Activated CD4-positive, alpha-beta memory T cell treated with anti-CD3 and anti-CD28 coated beads, Interleukin-2, amount 10 ng/mL, durations not matched to agents 7 days and 5 days (primary cell): ENCODE results near the gene IGSF8. TPM values are rescaled to one million over a fixed set of nuclear protein-coding genes. Genes with fewer than 3 reads are reported as not detected.
A peak's percentile ranks its signal among the peaks of the same experiment; 100 is the strongest.

Experiments used
- CTCF ChIA-PET: fragments of 350-600 bp; sonication (Branson Sonifier 250); formaldehyde crosslinking; loops from one replicate; lab custom pipeline; 2021; ENCODE audit warnings: antibody characterized with exemption, inconsistent platforms; lab: Charles Lee
- POLR2A ChIA-PET: fragments of 350-600 bp; sonication (Branson Sonifier 250); formaldehyde crosslinking; loops from one replicate; lab custom pipeline; 2021; ENCODE audit warnings: antibody characterized with exemption; lab: Charles Lee
- DNase-seq: peaks from one replicate; pipeline ENCODE4 v3.0.0-alpha.2; 2020
- H3K27ac Mint-ChIP-seq: one replicate; pipeline ENCODE4 v1.8.0; 2021; ENCODE audit warnings: mild to moderate bottlenecking, mixed read lengths
- H3K27me3 Mint-ChIP-seq: one replicate; pipeline ENCODE4 v1.8.0; 2021; ENCODE audit warnings: mixed read lengths
- H3K36me3 Mint-ChIP-seq: one replicate; pipeline ENCODE4 v1.8.0; 2021; ENCODE audit warnings: low read depth, mixed read lengths
- H3K4me1 Mint-ChIP-seq: one replicate; pipeline ENCODE4 v1.8.0; 2021; ENCODE audit warnings: mixed read lengths
- H3K4me3 Mint-ChIP-seq: one replicate; pipeline ENCODE4 v1.8.0; 2021; ENCODE audit warnings: mild to moderate bottlenecking, mixed read lengths
- H3K9me3 Mint-ChIP-seq: one replicate; pipeline ENCODE4 v1.8.0; 2021; ENCODE audit warnings: mixed read lengths
- total RNA-seq, 2 experiments: library from RNA; stranded (reverse); gene quantifications; one replicate each; pipeline ENCODE4 v1.2.3, GENCODE V29; 2021

Gene IGSF8
- total RNA-seq, 2 experiments from 2014 or later, result 30.5 to 31.6 TPM

DNA sequence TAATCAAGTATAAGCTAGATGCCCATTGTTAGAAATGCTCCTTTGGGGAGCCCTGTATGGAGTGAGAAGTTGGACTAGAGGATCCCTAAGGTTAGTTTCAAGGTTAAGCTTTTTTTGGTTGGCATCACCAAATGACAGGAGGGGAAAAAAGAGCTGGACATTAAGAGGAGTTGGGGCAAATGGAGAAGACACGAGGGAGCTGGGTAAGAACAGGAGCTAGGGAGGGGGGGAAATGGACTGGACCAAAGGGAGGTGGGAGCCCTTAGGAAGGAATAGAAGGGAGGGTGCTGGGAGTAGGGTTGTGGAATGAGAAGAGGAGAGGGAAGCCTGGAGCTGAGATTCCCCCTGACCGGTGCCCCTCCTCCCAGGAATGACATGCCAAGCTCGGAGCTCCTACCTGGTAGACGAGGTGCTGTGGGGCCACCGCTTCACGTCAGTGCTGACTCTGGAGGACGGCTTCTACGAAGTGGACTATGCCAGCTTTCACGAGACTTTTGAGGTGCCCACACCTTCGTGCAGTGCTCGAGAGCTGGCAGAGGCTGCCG, 11.2 kb downstream of the IGSF8 start:
- Mint-ChIP-seq H3K4me3 (no peak overlapping the region), H3K27me3 (peaks cover 16% of the 10 kb centered on the region), H3K27ac (no peak overlapping the region), H3K36me3 (peaks cover 3% of the 10 kb centered on the region), H3K9me3 (no peaks in the 10 kb centered on the region), H3K4me1 (peaks cover 9% of the 10 kb centered on the region)
- CTCF ChIA-PET, result interaction anchor here (0.8 to 8.1 kb wide), 12 partner anchors 9 to 290 kb away, joined by 3 to 84 read pairs (median 8); partner anchors contain the start of genes IGSF8 and KCNJ10
- no peak for DNase-seq
- POLR2A ChIA-PET, result interaction anchor here (0.8 to 3.0 kb wide), 5 partner anchors 9 to 11 kb away, joined by 3 to 14 read pairs (median 6); partner anchors contain the start of gene IGSF8

DNA sequence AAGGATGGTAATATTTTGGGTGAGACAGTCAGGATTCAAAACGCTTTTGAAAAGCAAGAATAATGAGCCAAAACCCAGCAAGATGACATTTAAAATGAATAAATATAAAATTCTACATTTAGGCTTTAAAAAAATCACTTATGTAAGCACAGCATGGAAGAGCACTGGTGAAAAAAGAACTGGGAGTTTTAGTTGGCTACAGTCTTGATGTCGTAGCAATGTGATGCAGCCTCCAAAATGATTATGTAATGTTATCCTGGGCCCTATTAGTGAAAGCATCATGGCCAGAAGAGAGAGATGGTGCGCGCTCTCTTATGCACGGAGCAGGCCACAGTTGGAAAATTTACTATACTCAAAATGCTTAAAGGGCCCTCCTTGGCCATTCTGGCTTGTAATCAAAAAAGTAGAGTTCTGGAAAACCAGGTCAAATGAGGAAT, 11.9 kb downstream of the IGSF8 start:
- CTCF ChIA-PET, result interaction anchor here (0.8 to 8.1 kb wide), 18 partner anchors 10 to 290 kb away, joined by 3 to 84 read pairs (median 7); partner anchors contain the start of genes IGSF8 and KCNJ10
- Mint-ChIP-seq H3K27ac (no peak overlapping the region), H3K4me3 (no peak overlapping the region), H3K36me3 (peaks cover 3% of the 10 kb centered on the region), H3K9me3 (no peaks in the 10 kb centered on the region), H3K27me3 (peaks cover 22% of the 10 kb centered on the region), H3K4me1 (peaks cover 9% of the 10 kb centered on the region)
- no peak for DNase-seq
- POLR2A ChIA-PET, result interaction anchor here (1.1 to 3.0 kb wide), 4 partner anchors 8 to 12 kb away, joined by 3 to 14 read pairs (median 7); partner anchors contain the start of gene IGSF8

DNA sequence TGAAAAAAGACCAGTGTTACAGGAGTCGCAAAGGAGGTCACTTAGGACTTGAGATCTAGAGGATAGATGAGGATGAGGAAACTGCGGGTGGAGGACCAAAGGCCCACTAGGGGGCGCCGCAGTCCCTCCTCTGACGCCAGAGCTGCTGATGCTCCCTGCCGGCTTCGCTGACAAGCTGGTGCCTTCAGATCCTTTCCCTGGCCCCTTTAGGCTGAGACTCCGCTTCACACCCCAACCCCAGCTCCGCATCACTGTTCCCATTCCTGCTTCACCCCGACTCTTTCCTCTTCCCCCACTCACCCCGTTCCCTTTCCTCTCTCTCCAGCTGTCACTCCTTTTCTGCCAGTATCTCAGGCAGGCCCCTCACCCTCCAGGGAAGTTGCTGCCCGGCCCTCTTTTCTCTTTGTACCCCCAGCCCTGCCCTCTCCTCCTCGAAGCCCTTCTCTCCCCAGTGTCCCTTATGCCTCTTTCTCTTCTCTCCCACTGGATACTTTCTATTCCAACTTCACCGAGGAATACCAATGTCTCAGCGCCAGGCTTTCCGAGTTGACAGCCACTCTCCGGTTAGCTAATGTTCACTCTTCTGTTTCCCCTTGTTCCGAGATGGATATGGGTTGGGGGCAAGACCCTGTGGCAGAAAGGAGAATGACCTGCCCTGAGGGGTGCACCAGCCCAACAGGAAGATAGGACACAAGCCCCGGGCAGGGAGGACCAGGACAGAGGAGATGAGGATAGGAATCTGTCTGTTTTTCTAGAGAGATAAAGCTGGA, 12.5 kb downstream of the IGSF8 start:
- DNase-seq, result peak; percentile 77
- Mint-ChIP-seq H3K36me3 (peaks cover 3% of the 10 kb centered on the region), H3K4me3 (no peak overlapping the region), H3K27me3 (peaks cover 27% of the 10 kb centered on the region), H3K27ac (no peak overlapping the region), H3K4me1 (peaks cover 9% of the 10 kb centered on the region), H3K9me3 (no peaks in the 10 kb centered on the region)
- ChIA-PET CTCF (interaction anchor here (0.6 to 8.1 kb wide), 36 partner anchors 11 to 293 kb away, joined by 3 to 84 read pairs (median 4); partner anchors contain the start of genes DCAF8, IGSF8, KCNJ10 and PIGM), POLR2A (interaction anchor here (1.1 to 3.0 kb wide), 4 partner anchors 9 to 12 kb away, joined by 3 to 14 read pairs (median 7); partner anchors contain the start of gene IGSF8)

DNA sequence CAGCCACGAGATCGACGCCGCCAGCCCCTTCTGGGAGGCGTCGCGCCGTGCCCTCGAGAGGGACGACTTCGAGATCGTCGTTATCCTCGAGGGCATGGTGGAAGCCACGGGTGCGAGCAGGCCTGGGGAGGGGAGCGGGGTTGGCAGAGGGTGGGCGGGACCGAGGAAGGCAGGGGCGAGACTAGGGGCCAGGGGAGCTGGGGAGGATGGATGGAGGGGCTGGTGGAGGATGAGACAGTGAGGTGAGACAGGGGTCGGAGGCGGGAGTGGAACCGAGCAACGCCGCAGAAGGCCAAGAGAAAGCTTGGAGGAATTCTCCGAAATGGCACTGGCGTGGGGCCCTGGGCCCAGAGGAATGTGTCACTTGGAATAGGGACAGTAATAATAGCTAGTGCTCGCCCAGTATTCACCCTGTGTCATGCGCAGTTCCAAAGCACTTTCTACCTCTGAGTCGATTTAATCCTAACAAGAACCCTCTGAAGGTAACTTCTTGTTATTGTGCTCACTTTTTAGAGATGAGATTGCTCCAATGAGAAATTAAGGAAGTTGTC, 13.6 kb downstream of the IGSF8 start:
- peaks cover 3% of the 10 kb centered on the region for H3K36me3 Mint-ChIP-seq
- ChIA-PET CTCF (interaction anchor here (0.6 to 8.1 kb wide), 24 partner anchors 10 to 1290 kb away, joined by 3 to 84 read pairs (median 5); partner anchors contain the start of genes IGSF8, KCNJ10 and PIGM), POLR2A (interaction anchor here (1.4 to 3.0 kb wide), 2 partner anchors 11 to 13 kb away, joined by 6 to 8 read pairs; partner anchors contain the start of gene IGSF8)
- H3K4me3 Mint-ChIP-seq, result no peak overlapping the region
- no peak overlapping the region for H3K27ac Mint-ChIP-seq
- no peak for DNase-seq
- peaks cover 9% of the 10 kb centered on the region for H3K4me1 Mint-ChIP-seq
- no peaks in the 10 kb centered on the region for H3K9me3 Mint-ChIP-seq
- peaks cover 37% of the 10 kb centered on the region for H3K27me3 Mint-ChIP-seq

DNA sequence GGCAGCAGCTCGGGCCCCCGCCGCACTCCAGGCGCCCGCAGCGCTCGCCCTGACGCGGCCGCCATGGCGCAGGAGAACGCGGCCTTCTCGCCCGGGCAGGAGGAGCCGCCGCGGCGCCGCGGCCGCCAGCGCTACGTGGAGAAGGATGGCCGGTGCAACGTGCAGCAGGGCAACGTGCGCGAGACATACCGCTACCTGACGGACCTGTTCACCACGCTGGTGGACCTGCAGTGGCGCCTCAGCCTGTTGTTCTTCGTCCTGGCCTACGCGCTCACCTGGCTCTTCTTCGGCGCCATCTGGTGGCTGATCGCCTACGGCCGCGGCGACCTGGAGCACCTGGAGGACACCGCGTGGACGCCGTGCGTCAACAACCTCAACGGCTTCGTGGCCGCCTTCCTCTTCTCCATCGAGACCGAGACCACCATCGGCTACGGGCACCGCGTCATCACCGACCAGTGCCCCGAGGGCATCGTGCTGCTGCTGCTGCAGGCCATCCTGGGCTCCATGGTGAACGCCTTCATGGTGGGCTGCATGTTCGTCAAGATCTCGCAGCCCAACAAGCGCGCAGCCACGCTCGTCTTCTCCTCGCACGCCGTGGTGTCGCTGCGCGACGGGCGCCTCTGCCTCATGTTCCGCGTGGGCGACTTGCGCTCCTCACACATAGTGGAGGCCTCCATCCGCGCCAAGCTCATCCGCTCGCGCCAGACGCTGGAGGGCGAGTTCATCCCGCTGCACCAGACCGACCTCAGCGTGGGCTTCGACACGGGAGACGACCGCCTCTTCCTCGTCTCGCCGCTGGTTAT, 14.2 kb downstream of the IGSF8 start:
- CTCF ChIA-PET, result interaction anchor here (0.6 to 8.1 kb wide), 14 partner anchors 10 to 1291 kb away, joined by 3 to 84 read pairs (median 5); partner anchors contain the start of genes IGSF8, KCNJ10 and PIGM
- Mint-ChIP-seq H3K4me3 (peak overlapping the region; percentile 45), H3K27me3 (peaks cover 43% of the 10 kb centered on the region), H3K36me3 (peaks cover 3% of the 10 kb centered on the region), H3K9me3 (no peaks in the 10 kb centered on the region), H3K4me1 (peaks cover 9% of the 10 kb centered on the region), H3K27ac (no peak overlapping the region)
- peak; percentile 74 for DNase-seq
- POLR2A ChIA-PET, result interaction anchor here (1.4 to 3.0 kb wide), 2 partner anchors 12 to 14 kb away, joined by 6 to 8 read pairs; partner anchors contain the start of gene IGSF8

DNA sequence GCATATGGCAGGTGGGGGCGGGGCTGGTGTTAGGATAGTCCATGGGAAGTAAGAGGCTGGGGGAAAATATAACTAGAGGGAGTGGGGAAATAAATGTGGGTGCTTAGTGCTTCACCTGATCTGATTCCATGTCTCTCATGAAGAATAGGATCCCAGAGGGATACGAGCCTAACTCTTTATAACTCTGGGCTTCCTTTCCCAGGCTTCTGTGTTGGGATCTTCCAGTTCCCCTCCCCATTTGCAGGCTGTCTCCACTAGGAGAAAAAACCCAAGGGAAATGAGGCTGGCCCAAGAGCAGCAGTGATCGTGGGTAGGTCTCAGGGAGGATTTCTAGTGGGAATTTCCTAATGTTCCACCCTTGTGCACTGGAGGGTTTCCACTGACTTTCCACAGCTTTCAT, 15.5 kb downstream of the IGSF8 start:
- ChIA-PET POLR2A (no interaction called here), CTCF (interaction anchor here (0.6 to 9.7 kb wide), 4 partner anchors 9 to 156 kb away, joined by 3 to 112 read pairs (median 44); partner anchors contain the start of gene IGSF8)
- peaks cover 3% of the 10 kb centered on the region for H3K36me3 Mint-ChIP-seq
- H3K27ac Mint-ChIP-seq, result no peak overlapping the region
- H3K9me3 Mint-ChIP-seq, result no peaks in the 10 kb centered on the region
- H3K4me3 Mint-ChIP-seq, result no peak overlapping the region
- H3K27me3 Mint-ChIP-seq, result peaks cover 51% of the 10 kb centered on the region
- DNase-seq, result no peak
- H3K4me1 Mint-ChIP-seq, result peaks cover 9% of the 10 kb centered on the region

DNA sequence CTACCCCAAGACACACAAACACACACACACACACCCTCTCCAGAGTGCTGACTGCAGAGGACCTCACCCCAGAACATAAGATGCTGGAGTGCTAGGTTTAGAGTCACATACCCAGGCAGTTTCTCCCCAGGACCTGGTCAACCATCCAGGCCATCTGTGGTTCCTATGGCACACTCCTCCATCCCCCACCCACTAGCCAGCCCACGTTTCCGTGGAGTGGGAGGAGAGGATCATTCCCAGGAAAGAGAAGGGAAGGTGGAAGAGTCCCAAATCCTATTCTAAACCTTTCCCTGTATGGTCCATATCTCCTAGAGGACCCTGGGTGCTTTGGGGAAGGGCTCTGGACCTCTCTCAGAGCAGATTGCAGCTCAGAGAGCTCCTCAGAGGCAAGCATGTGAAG, 15.9 kb downstream of the IGSF8 start:
- POLR2A ChIA-PET, result no interaction called here
- H3K36me3 Mint-ChIP-seq, result peaks cover 3% of the 10 kb centered on the region
- no peak overlapping the region for H3K4me3 Mint-ChIP-seq
- no peak for DNase-seq
- H3K4me1 Mint-ChIP-seq, result peaks cover 9% of the 10 kb centered on the region
- H3K9me3 Mint-ChIP-seq, result no peaks in the 10 kb centered on the region
- peaks cover 52% of the 10 kb centered on the region for H3K27me3 Mint-ChIP-seq
- no peak overlapping the region for H3K27ac Mint-ChIP-seq
- CTCF ChIA-PET, result interaction anchor here (0.6 to 9.7 kb wide), 4 partner anchors 14 to 156 kb away, joined by 3 to 112 read pairs (median 44); partner anchors contain the start of gene IGSF8

DNA sequence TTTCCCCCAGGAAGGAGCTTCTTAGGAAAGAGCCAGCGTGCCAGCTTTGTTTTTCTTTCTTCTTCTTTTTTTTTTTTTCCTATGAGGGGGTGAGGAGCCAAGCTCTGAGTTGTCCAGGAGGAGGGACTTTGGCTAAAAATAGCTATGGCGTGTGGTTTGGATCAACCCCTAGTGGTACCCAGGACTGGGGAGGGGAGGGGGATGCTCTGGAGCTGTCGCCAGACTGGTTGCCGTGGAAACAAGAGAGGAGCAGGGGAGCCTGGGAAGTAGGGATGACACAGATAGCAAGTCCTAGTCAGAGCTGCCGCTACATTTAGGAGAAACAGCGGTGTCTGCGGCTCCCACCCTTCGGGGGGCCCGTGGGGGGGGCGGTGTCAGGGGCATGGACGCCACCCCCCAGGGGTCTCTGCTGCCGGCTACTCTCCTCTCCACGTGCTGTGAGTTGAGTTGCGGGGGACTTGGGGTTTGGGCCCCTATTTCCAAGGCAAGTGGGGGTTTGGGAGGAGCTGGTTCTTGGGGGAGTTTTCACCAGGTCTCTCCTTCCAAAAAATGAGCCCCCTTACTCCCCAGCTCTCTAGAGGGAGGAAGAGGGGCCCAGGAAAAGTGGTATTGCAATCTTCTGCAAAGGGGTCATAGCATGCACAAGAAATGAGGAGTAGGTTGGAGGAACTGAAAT, 17.0 kb downstream of the IGSF8 start, which contains the start of gene KCNJ9:
KCNJ9 (plus strand) TSS at position 278 of the 676 bp plus-strand sequence. CDS start 2,493 bp downstream, outside the sequence.
- Mint-ChIP-seq H3K9me3 (no peaks in the 10 kb centered on the region), H3K4me1 (peaks cover 9% of the 10 kb centered on the region), H3K27ac (no peak within 1 kb of the TSS), H3K4me3 (no peak within 1 kb of the TSS), H3K27me3 (peaks cover 56% of the 10 kb centered on the region), H3K36me3 (no peaks in the 10 kb centered on the region)
- CTCF ChIA-PET, result interaction anchor here (0.9 to 9.7 kb wide), 4 partner anchors 15 to 255 kb away, joined by 3 to 112 read pairs (median 44); partner anchors contain the start of gene IGSF8
- POLR2A ChIA-PET, result no interaction called here
- no peak for DNase-seq

DNA sequence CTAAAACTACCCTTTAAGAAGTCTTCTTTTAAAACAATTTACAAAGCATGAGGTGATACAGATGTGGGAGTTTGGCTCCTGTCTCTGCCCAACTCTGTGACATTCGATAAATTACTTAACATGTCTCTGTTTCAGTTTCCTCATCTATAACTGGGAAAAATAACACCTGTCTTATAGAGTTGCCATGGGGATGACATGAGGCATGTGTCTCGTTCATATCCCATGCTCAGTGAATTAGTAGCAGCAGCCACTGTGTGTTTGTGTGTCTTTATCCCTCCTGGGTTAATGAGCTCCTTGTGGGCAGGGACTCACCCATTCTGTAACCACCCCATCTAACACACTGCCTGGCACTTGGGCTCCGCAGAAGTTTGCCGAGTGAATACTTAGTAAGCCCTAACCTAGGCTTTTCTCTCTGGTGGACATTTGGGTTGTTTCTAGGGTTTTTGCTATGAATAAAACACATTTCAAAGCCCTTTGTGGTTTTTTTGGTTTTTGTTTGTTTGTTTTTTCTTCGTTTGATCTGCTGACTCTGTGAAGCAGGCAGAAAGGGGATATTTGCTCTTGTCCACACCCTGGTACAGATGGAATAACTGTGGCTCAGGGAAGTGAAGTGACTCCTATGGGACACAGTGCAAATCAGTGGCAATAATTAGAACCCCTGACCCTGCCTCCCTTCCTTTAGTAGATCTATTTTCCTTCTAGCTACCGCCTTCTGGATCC, 17.9 kb downstream of the IGSF8 start:
- Mint-ChIP-seq H3K4me1 (peaks cover 7% of the 10 kb centered on the region), H3K27ac (no peak overlapping the region), H3K9me3 (no peaks in the 10 kb centered on the region), H3K27me3 (peaks cover 59% of the 10 kb centered on the region), H3K36me3 (no peaks in the 10 kb centered on the region), H3K4me3 (no peak overlapping the region)
- DNase-seq, result no peak
- POLR2A ChIA-PET, result no interaction called here
- CTCF ChIA-PET, result interaction anchor here (0.6 to 9.7 kb wide), 10 partner anchors 10 to 256 kb away, joined by 3 to 112 read pairs (median 16); partner anchors contain the start of genes IGSF8 and KCNJ10

DNA sequence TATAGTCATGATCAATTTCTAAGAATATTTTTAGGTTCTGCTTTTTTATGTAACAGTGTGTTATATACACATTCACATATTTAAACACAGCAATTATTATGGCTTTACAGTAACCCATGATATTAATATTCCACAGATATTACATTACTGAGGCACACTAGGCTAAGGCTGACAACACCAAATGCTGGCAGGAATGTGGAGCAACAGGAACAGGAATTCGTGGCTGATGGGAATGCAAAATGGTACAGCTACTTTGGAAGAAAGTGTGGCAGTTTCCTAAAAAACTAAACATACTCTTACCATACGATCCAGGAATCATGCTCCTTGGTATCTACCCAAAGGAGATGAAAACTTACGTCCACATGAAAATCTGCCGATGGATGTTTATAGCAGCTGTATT, 19.0 kb downstream of the IGSF8 start:
- Mint-ChIP-seq H3K4me3 (no peak overlapping the region), H3K27ac (no peak overlapping the region), H3K9me3 (no peaks in the 10 kb centered on the region), H3K27me3 (peaks cover 66% of the 10 kb centered on the region), H3K36me3 (no peaks in the 10 kb centered on the region), H3K4me1 (peaks cover 4% of the 10 kb centered on the region)
- CTCF ChIA-PET, result interaction anchor here (0.5 to 10.1 kb wide), 22 partner anchors 7 to 245 kb away, joined by 3 to 112 read pairs (median 6); partner anchors contain the start of genes IGSF8, KCNJ10 and PIGM
- POLR2A ChIA-PET, result interaction anchor here (1.1 to 1.4 kb wide), 2 partner anchors 19 to 154 kb away, joined by 3 to 4 read pairs; partner anchors contain the start of genes IGSF8 and TAGLN2
- no peak for DNase-seq
